Chondrocyte (in vitro differentiated cells): ENCODE data around the gene SOBP. TPM values are rescaled to one million over a fixed set of nuclear protein-coding genes. Genes with fewer than 3 reads are reported as not detected.
A peak's percentile ranks its signal among the peaks of the same experiment; 100 is the strongest.

Experiments
- DNase-seq: peaks from one replicate; pipeline ENCODE4 v3.0.0; 2021; ENCODE audit warnings: mixed read lengths, low spot score
- H3K27ac Mint-ChIP-seq: one replicate; pipeline ENCODE4 v1.8.0; 2021; ENCODE audit warnings: mild to moderate bottlenecking, moderate library complexity, mixed read lengths; ENCODE audit not compliant: unreplicated experiment
- H3K27me3 Mint-ChIP-seq: 2 replicates; pipeline ENCODE4 v1.8.0; 2021; ENCODE audit warnings: low read depth, mixed read lengths
- H3K36me3 Mint-ChIP-seq: 2 replicates; pipeline ENCODE4 v1.8.0; 2021; ENCODE audit warnings: low read depth, mixed read lengths
- H3K4me1 Mint-ChIP-seq: 2 replicates; pipeline ENCODE4 v1.8.0; 2021; ENCODE audit warnings: low read depth, mild to moderate bottlenecking, mixed read lengths
- H3K4me3 Mint-ChIP-seq: one replicate; pipeline ENCODE4 v1.8.0; 2021; ENCODE audit warnings: mild to moderate bottlenecking, moderate library complexity, mixed read lengths; ENCODE audit not compliant: unreplicated experiment
- H3K9me3 Mint-ChIP-seq: 2 replicates; pipeline ENCODE4 v1.8.0; 2021; ENCODE audit warnings: low read depth, mixed read lengths
- total RNA-seq: library from RNA; stranded (reverse); gene quantifications from 3 replicates; pipeline ENCODE4 v1.2.1, GENCODE V29; 2021
- TF ChIP-seq, protein P1 (sequence below): fragments of 200-600 bp; sonication (generic); IDR thresholded peaks from 2 replicates; pipeline ENCODE4 v1.5.0; 2021; ENCODE audit warnings: antibody characterized with exemption, mild to moderate bottlenecking, moderate library complexity

SOBP gene
- total RNA-seq, 1 donor from 2014 or later = 6.6 TPM

DNA sequence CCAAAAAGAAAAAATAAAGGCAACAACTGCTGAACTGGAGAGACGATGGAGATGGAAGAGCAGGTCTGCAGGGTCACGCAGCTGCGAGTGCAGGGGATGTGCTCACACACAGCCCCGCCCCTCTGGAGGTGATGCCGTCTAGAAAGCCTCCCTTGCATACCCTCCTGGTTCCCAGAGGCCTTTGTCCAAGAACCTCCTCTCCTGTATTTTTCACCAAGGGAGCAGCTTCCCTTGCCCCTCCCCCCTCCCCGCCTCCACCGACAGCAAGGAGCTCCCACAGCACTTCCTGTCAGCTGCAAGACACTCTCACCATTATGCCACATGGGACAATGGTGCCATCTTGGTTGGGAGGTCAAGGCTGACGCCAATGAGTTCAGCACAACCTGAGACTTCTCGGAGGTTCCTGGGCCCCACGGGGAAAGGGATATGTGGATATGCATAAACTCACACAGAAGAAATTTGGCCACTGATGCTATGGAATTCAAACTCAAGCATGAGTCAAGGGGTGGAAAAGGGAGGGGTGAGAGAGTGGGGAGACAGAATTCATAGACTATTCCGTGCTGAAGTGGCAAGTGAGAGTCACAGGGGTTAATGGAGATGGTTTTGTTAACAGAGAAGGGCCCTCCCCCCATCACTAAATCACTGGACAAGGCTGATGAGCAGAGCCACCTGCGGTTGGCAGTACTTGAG is 201.3 kb downstream of the SOBP start:
- Mint-ChIP-seq H3K36me3 (no peaks in the 10 kb centered on the region), H3K4me1 (peaks cover 34% of the 10 kb centered on the region), H3K4me3 (peak overlapping the region; percentile 35), H3K9me3 (peaks cover 6% of the 10 kb centered on the region), H3K27me3 (no peaks in the 10 kb centered on the region), H3K27ac (peak overlapping the region; percentile 88)
- no peak for DNase-seq
- TF ChIP-seq, protein P1, sequence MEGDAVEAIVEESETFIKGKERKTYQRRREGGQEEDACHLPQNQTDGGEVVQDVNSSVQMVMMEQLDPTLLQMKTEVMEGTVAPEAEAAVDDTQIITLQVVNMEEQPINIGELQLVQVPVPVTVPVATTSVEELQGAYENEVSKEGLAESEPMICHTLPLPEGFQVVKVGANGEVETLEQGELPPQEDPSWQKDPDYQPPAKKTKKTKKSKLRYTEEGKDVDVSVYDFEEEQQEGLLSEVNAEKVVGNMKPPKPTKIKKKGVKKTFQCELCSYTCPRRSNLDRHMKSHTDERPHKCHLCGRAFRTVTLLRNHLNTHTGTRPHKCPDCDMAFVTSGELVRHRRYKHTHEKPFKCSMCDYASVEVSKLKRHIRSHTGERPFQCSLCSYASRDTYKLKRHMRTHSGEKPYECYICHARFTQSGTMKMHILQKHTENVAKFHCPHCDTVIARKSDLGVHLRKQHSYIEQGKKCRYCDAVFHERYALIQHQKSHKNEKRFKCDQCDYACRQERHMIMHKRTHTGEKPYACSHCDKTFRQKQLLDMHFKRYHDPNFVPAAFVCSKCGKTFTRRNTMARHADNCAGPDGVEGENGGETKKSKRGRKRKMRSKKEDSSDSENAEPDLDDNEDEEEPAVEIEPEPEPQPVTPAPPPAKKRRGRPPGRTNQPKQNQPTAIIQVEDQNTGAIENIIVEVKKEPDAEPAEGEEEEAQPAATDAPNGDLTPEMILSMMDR = no peak

DNA sequence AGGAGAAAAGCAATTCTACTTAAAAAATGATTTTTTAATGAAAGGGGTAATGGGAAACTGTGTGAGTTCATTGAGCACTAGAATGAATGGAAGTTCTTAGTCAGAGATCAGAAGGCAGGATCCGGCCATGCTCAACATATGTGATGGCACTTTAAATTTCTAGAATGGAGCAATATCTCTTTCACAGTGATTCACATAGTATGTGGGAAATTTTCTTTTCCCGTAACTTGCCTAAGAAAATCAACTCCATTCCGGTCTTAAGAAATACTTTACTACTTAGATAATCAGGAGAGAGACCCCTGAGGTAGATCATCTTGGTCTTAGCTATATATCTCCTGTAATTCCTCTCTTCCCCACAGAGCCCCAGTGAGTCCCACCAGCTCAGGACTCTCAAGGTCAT is 202.4 kb downstream of the SOBP start:
- Mint-ChIP-seq H3K4me3 (no peak overlapping the region), H3K36me3 (no peaks in the 10 kb centered on the region), H3K9me3 (peaks cover 3% of the 10 kb centered on the region), H3K27ac (peak overlapping the region; percentile 50), H3K27me3 (no peaks in the 10 kb centered on the region), H3K4me1 (peaks cover 43% of the 10 kb centered on the region)
- DNase-seq = no peak
- TF ChIP-seq, protein P1 = no peak

DNA sequence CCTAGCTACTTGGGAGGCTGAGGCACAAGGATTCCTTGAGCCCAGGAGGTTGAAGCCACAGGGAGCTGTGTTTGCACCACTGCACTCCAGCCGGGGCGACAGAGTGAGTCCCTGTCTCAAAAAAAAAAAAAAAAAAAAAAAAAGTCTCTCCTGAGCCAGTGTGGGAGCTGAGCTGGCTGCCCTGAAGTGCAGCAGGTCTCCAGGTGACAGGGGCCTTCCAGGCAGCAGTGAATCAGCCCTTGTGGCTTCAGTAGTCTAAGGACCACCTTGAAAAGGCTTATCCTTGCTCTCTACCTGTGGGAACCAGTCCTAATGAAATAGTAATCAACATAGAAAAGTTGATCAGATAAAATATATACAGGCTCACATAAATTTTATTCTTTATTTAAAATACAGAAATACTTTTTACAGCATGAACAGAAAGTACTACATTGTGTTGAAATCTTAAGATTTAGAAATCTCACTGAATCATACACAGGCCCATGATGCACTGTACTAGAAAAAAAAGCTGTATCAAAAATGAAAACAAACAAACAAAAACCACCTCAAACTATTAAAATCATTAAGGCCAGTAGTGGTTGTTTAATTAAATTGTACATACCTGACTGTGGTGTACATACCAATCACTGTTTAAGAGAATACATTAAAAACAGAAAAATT is 205.3 kb downstream of the SOBP start:
- H3K27me3 Mint-ChIP-seq = no peaks in the 10 kb centered on the region
- peaks cover 9% of the 10 kb centered on the region for H3K9me3 Mint-ChIP-seq
- TF ChIP-seq, protein P1 = no peak
- no peak overlapping the region for H3K27ac Mint-ChIP-seq
- no peak for DNase-seq
- H3K4me3 Mint-ChIP-seq = no peak overlapping the region
- no peaks in the 10 kb centered on the region for H3K36me3 Mint-ChIP-seq
- peaks cover 52% of the 10 kb centered on the region for H3K4me1 Mint-ChIP-seq

DNA sequence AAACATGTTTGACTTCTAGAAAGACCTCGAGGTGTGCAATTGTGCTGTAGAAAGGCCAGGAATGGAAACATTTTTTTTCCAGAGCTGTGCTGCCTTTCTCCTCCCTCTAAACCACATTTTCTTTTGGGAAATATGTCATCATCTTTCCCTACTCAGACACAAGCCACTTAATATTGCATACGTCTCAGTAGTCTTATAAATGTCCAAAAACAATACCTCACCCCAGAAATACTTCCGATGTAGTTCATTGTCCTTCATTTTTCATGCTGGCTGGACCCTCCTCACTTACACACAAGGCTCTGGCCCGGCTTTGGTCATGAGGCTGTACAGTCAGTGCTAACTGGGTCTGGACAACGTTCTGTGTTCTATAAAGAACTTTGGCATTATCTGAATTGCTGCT is 207.8 kb downstream of the SOBP start:
- Mint-ChIP-seq H3K4me1 (peaks cover 27% of the 10 kb centered on the region), H3K27ac (peak overlapping the region; percentile 96), H3K27me3 (no peaks in the 10 kb centered on the region), H3K36me3 (no peaks in the 10 kb centered on the region), H3K4me3 (no peak overlapping the region), H3K9me3 (peaks cover 9% of the 10 kb centered on the region)
- TF ChIP-seq, protein P1 = no peak
- no peak for DNase-seq

DNA sequence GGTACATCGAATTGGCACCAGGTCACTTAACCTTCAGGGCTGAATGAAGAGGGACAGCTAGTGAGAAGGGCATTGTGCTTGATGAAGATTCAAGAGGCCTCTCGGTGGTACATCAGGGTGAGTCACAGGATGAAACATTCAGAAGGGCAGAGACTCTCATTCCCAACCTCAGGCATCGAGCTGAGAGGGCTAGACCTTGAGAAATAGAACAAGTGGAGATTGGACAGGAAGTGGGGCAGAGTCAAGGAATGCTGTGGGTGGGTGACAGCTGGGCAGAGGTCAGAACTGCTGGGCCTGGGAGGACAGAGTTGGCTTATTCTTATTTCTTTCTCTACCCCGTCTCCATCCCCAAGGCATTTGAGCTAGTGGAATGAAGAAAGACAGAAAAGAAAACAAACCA is 208.2 kb downstream of the SOBP start:
- Mint-ChIP-seq H3K27me3 (no peaks in the 10 kb centered on the region), H3K27ac (peak overlapping the region; percentile 96), H3K4me1 (peaks cover 24% of the 10 kb centered on the region), H3K36me3 (no peaks in the 10 kb centered on the region), H3K9me3 (peaks cover 9% of the 10 kb centered on the region), H3K4me3 (peak overlapping the region; percentile 26)
- TF ChIP-seq, protein P1 = no peak
- no peak for DNase-seq
